SKM-1 treated with dmso at 0.1 percent for 144 hours (cell line): ENCODE data around the gene ARHGAP28.
"Not testable (repeated sequence)": the region's sequence is repeated elsewhere in the genome, so short reads cannot be mapped to it uniquely, and the experiment has no call there.

Experiments used
- DNase-seq: peaks from one replicate; lab custom pipeline; 2025; ENCODE audit not compliant: unreplicated experiment; lab: John Stamatoyannopoulos, UW

Gene ARHGAP28

DNA sequence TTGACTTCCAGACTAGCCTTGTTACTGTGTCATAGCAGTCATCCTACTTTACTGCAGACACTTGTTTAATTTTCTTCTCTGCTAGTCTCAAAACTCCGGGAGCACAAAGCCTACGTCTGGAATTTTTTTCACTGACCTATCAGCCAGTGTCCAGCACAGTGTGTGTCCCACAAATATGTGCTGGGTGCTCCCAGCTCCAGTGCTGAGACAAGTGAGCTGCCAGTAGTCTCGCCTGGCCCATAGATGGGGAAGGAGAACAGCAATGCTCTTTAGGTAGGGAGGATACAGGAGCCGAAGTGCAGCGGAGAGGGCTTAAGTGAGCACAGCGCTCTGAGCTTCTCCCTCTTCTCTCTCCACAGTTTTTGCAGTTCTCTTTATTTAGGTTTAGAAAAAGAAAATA, 34.0 kb downstream of the ARHGAP28 start:
- no peak for DNase-seq

DNA sequence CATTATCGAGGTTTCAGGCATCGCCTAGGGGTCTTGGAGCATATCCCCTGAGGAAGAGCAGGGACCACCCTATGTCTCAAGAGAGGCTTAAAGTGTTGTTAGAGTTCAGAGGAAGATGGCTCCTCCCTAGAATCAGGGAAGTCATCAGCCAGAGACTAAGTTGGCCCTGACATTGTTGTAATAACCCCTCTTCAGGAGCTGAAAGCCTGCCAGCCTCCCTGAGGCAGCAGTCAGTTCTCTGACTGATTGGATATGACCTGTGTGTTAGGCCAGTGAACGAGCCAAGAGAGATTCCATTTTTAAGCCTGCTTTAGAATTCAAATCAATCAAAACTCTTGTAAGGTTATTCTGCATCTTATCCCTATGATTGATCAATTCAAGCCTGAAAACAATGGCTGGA, 34.9 kb downstream of the ARHGAP28 start:
- DNase-seq, result no peak

GRCh38 chr18:6773777-6774176, 44.3 kb downstream of the ARHGAP28 start:
- no peak for DNase-seq

DNA sequence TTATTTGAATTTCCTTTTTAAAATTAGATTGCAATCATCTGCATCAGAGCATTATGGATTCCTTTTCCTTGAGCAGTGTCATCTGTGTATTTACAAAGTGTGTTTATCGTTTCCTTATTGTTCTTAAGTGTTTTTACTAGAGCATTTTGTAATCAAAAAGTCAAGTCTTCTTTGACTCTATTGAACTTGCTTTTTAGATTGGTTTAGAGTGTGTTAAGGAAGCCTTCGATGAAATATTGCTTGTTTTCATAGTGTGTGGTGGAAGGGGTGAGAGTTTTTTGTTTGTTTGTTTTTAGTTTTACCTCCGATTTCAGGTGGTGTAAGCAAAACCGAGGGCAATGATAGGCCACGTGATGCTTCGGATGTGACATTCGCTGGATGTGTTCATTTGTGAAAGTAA, 45.7 kb downstream of the ARHGAP28 start:
- DNase-seq, result no peak

- DNase-seq, result no peak
Measured at GRCh38 chr18:6775702-6776101, 46.2 kb downstream of the ARHGAP28 start.

GRCh38 chr18:6776188-6776587, 46.7 kb downstream of the ARHGAP28 start:
- DNase-seq, result no peak

- no peak for DNase-seq
Measured at GRCh38 chr18:6777509-6777908, 48.0 kb downstream of the ARHGAP28 start.

GRCh38 chr18:6778459-6779247, 49.1 kb downstream of the ARHGAP28 start:
- DNase-seq, result no peak

- DNase-seq, result no peak
Measured at GRCh38 chr18:6781142-6781714, 51.7 kb downstream of the ARHGAP28 start.

DNA sequence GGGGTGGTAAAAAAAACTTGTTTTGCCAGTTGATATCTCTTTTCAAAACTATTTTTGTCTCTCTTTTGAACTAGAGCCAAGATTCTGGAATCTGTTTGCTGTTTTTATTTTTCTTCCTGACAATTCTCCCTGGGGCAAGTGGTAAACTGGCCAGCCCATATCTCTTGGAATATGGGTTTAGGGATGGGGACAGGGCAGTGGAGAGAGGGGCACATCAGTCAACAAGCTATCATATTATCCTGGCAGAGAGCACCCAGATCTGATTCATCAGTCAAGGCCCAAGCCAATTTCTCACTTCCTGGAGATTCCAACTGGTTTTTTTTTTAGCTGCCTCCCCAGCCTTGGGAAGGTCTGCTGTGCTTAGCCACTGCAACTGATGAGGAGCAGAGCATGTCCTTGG, 52.3 kb downstream of the ARHGAP28 start:
- DNase-seq, result no peak

- no peak for DNase-seq
Measured at GRCh38 chr18:6782861-6783260, 53.3 kb downstream of the ARHGAP28 start.

- DNase-seq, result no peak
Measured at GRCh38 chr18:6784046-6784445, 54.5 kb downstream of the ARHGAP28 start.

GRCh38 chr18:6785001-6785400, 55.5 kb downstream of the ARHGAP28 start:
- no peak for DNase-seq

DNA sequence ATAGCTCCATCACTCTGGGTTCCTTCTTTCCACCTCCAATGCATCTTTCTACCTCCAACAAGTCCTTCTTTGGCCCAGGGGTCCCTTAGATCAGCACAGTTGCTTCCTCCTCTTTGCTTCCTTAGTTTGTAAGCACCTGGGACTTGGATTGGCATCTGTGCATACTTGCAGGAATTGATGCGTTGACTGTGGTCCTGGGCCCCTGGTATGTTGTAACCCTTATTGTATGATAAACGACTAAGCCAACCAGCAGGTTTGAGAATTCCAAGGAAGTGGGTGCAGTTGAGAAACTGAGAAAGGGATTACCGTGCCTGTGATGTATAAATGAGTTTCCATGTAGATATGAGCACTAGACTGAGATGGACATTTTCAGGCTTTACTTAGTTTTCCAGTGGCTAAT, 55.9 kb downstream of the ARHGAP28 start:
- DNase-seq, result no peak

GRCh38 chr18:6792391-6792790, 62.9 kb downstream of the ARHGAP28 start:
- no peak for DNase-seq

DNA sequence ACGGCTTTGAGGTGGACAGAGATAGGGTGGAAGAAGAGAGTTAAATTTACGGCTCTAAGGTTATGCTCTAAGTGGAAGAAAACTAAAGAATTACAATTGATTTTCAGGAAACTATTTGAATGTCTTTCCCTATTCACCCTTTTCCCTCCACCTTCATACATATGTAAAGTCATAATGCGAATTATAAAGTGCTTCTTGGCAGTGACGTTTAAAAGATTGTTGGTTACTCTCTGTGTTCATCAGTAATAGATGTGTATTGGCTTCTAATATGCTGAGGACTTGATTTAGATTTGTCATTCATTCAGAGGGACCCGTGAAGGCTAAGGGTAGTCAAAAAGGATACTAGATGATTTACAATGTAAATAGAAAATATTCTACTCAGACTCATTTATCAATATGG, 63.9 kb downstream of the ARHGAP28 start:
- DNase-seq, result no peak

- no peak for DNase-seq
Measured at GRCh38 chr18:6793986-6794385, 64.5 kb downstream of the ARHGAP28 start.

- DNase-seq, result no peak
Measured at GRCh38 chr18:6795307-6795706, 65.8 kb downstream of the ARHGAP28 start.

DNA sequence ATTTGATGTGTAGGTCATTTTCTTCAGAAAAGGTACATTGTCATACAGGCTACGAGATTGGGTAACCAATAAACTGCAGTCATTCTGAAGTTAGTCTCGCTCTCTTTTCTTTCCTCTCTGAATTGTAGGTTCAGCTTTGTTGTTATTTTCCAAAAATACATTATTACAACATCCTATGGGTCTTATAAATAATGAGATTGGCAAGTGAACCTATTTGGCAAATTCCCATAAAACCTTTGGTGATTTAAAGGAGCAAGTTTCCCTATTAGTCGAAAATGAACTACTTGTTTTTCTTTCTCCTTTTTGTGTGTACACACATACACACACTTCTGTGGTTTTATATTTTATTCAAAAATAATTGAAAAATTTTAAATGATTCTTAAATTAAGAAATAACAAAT, 67.0 kb downstream of the ARHGAP28 start:
- DNase-seq, result no peak

DNA sequence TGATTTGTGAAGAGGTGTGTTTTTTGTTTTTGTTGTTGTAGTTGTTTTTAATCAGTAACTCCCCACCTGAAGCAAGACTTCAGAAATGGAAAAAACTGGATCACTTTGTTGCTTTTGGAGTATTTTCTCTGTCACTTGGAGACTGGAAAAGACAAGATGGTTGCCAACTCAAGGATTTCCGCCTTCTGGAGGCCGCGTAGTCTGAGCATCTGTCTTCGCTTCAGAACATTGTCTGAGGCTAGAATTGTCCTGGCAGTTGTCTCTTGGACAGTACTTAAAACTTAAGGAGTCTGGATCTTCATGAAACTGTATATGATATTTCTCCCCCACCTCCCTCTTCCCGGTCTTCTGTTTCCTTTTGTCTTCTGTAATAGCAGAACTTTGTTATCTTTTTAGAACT, 67.7 kb downstream of the ARHGAP28 start:
- no peak for DNase-seq

DNA sequence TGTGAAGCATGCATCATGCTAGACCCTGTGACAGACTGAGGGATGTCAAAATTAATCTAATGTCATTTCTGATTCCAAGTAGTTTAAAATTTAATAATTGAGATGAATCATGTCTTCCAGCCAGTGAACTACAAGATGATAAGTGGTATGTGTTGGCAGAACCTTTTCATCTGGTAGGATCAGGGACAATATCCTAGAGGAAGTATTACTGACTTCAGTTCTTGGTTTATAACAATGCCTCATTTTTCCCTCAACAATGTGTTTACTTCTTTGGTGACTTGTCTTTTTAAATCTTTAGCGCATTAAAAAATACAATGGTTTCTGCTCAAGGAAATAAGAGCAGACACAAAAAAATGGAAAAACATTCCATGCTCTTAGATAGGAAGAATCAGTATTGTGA, 69.4 kb downstream of the ARHGAP28 start:
- no peak for DNase-seq

DNA sequence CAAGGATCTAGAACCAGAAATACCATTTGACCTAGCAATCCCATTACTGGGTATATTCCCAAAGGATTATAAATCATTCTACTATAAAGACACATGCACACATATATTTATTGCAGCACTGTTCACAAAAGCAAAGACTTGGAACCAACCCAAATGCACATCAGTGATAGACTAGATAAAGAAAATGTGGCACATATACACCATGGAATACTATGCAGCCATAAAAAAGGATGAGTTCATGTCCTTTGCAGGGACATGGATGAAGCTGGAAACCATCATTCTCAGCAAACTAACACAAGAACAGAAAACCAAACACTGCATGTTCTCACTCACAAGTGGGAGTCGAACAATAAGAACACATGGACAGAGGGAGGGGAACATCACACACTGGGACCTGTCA, 70.8 kb downstream of the ARHGAP28 start:
- DNase-seq, result not testable (repeated sequence)
